HG02798 (cell line): ENCODE results near the gene SNAP25.

Experiments used
- ATAC-seq: cut with Tn5 transposase; IDR thresholded peaks from one replicate; pipeline ENCODE4 v1.9.1; 2021; ENCODE audit warnings: mild to moderate bottlenecking; ENCODE audit not compliant: unreplicated experiment, poor library complexity

The SNAP25 gene

GRCh38 chr20:10218536-10219451 lies at the start of gene SNAP25:
Gene SNAP25 (plus strand): TSS chr20:10218830. CDS start chr20:10275492, 56,662 bp downstream.
- no peak for ATAC-seq

- no peak for ATAC-seq
Measured at GRCh38 chr20:10169752-10170151, 48.9 kb upstream of the SNAP25 start.

- no peak for ATAC-seq
Measured at GRCh38 chr20:10170261-10170660, 48.4 kb upstream of the SNAP25 start.

GRCh38 chr20:10171864-10172751 lies 46.5 kb upstream of the SNAP25 start:
- no peak for ATAC-seq

GRCh38 chr20:10172998-10173655 lies 45.5 kb upstream of the SNAP25 start:
- no peak for ATAC-seq

GRCh38 chr20:10174400-10174799 lies 44.2 kb upstream of the SNAP25 start:
- no peak for ATAC-seq

- ATAC-seq = no peak
Measured at GRCh38 chr20:10177326-10177725, 41.3 kb upstream of the SNAP25 start.

GRCh38 chr20:10178091-10178490 lies 40.5 kb upstream of the SNAP25 start:
- ATAC-seq = no peak

- no peak for ATAC-seq
Measured at GRCh38 chr20:10178727-10179313, 39.8 kb upstream of the SNAP25 start.

GRCh38 chr20:10179574-10180298 lies 38.9 kb upstream of the SNAP25 start:
- ATAC-seq = no peak

- no peak for ATAC-seq
Measured at GRCh38 chr20:10180651-10181235, 37.9 kb upstream of the SNAP25 start.

GRCh38 chr20:10185741-10186558 lies 32.7 kb upstream of the SNAP25 start:
- no peak for ATAC-seq

GRCh38 chr20:10190456-10190855 lies 28.2 kb upstream of the SNAP25 start:
- no peak for ATAC-seq

GRCh38 chr20:10192171-10192570 lies 26.5 kb upstream of the SNAP25 start:
- ATAC-seq = no peak

- no peak for ATAC-seq
Measured at GRCh38 chr20:10194166-10194565, 24.5 kb upstream of the SNAP25 start.

- ATAC-seq = no peak
Measured at GRCh38 chr20:10200330-10200729, 18.3 kb upstream of the SNAP25 start.

- ATAC-seq = no peak
Measured at GRCh38 chr20:10201321-10201870, 17.2 kb upstream of the SNAP25 start.

GRCh38 chr20:10209091-10209490 lies 9.5 kb upstream of the SNAP25 start:
- no peak for ATAC-seq
